NB4 (cell line): Measurements from ENCODE around the gene TECRL.

ENCODE experiments used
- DNase-seq: peaks from one replicate; pipeline ENCODE4 v3.0.0; 2010; ENCODE audit warnings: low read depth
- H3K4me3 ChIP-seq: one replicate; pipeline ENCODE4 v1.5.1; 2011; ENCODE audit warnings: mild to moderate bottlenecking, low read depth, low read length, moderate library complexity
- CTCF ChIP-seq: IDR thresholded peaks from one replicate; pipeline ENCODE4 v1.5.1; 2012; ENCODE audit warnings: low read depth, low read length
- MAX ChIP-seq: IDR thresholded peaks from 2 replicates; pipeline ENCODE4 v1.6.1; 2011; ENCODE audit warnings: low read depth, low read length
- MYC ChIP-seq: IDR thresholded peaks from 2 replicates; pipeline ENCODE4 v1.6.1; 2011; ENCODE audit warnings: low read depth, low read length
- POLR2A ChIP-seq: IDR thresholded peaks from 2 replicates; pipeline ENCODE4 v1.6.1; 2011; ENCODE audit warnings: mild to moderate bottlenecking; ENCODE audit not compliant: insufficient read length; ENCODE audit errors: extremely low read depth

The TECRL gene

GRCh38 chr4:64230709-64231310 is 178.4 kb downstream of the TECRL start:
- DNase-seq, result peak; percentile 36
- no peak for TF ChIP-seq MAX
- no peak for TF ChIP-seq CTCF
- no peak for TF ChIP-seq POLR2A
- no peak for TF ChIP-seq MYC

More at GRCh38 chr4:64230709-64231310, 178.4 kb downstream of the TECRL start:
- no peak overlapping the region for H3K4me3 ChIP-seq
